GM21529 (cell line): ENCODE measurements around the gene NLGN1.
"Not testable (repeated sequence)": the region's sequence is repeated elsewhere in the genome, so short reads cannot be mapped to it uniquely, and the experiment has no call there.

Experiments
- ATAC-seq: cut with Tn5 transposase; IDR thresholded peaks from one replicate; pipeline ENCODE4 v1.9.1; 2021; ENCODE audit not compliant: unreplicated experiment

Gene NLGN1

DNA sequence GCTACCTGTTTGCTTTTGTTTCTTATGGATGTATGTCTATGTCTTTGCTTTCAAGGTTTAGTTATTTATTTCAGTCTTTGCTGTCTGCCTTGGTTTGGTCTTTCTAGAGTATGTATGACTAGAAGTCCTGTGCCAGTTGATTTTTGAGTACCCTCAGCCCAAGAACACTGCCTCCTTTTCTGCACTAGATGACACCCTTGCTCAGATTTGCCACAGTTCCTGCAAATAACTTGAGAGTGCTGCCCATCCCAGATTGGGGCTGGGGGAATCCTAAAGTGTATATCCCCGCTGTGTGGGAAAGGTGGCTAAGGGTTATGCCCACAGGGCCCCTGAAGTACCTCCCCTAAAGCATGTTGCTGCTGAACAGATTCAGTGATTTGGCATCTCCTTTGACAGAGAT lies 32.0 kb downstream of the NLGN1 start:
- ATAC-seq = no peak

DNA sequence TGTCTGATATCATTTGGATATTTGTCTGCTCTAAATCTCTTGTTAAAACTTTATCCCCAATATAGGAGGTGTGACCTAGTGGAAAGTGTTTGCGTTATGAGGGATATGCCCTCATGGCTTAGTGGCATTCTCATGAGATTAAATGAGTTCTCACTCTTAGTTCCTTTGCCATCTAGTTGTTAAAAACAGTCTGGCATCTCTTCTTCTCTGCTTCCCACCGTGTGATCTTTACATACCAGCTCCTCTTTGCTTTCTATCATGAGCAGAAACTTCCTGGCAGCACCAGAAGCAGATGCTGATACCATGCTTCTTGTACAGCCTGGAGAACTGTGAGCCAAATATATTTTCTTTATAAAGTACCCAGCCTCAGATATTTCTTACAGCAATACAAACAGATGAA lies 33.0 kb downstream of the NLGN1 start:
- ATAC-seq = no peak

GRCh38 chr3:173439004-173439403 lies 41.5 kb downstream of the NLGN1 start:
- ATAC-seq = no peak

- no peak for ATAC-seq
Observed at GRCh38 chr3:173440514-173440913, 43.0 kb downstream of the NLGN1 start.

GRCh38 chr3:173451561-173451960 lies 54.0 kb downstream of the NLGN1 start:
- not testable (repeated sequence) for ATAC-seq

GRCh38 chr3:173463250-173463649 lies 65.7 kb downstream of the NLGN1 start:
- no peak for ATAC-seq

GRCh38 chr3:173465112-173465511 lies 67.6 kb downstream of the NLGN1 start:
- ATAC-seq = no peak

DNA sequence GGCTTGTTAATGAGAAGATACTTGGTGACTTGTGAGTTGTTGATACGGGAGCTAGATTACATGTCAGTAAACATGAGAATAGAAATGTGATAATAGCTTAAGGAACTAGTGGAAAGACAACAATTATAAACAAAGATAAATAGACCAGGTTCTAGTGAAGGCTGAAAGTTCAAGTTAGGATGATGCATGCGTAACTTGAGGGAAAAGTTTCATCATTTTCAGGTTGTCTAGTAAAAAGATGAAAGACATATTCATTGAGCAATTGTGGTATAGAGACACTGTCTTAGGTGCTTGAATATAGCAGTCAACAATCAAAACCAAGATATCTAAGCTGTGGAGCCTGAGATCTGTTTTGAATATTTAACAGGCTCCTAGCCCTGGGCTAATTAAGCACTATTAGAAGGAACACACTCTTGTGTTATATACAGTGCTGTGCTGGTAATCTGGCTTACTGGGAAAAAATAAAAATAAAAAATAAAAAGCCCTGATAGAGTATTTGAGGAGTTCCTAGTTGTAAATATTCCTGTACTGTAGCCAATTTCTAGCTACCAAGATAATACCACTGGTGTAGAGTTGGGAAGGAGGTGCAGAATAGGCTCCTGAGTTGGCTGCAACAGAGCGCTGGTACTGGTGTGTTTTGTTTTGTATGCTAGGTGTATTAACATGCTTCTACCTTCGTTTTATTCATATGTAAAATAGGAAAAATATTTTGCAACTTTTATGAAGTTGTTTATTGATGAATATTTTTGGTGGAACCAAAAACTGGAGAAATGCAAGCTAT lies 68.5 kb downstream of the NLGN1 start:
- ATAC-seq = no peak

DNA sequence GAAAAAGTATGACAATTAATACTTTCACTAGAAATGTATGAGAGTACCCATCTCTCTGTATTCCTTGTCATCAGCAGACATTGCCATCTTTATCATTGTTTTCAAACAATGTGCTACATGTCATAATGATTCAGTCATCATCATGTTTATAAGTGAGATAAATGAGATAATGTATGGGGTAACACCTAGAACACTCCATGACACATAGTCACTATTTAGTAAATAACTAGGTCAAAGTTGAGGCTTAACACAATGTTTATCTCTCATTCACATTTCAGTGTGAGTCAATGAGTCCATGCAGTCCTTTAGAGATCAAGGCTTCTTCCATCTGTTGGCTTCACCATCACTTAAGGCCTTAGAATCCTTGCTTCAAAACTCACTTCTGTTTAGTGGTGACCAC lies 70.0 kb downstream of the NLGN1 start:
- ATAC-seq = no peak

GRCh38 chr3:173473237-173473636 lies 75.7 kb downstream of the NLGN1 start:
- ATAC-seq = no peak

DNA sequence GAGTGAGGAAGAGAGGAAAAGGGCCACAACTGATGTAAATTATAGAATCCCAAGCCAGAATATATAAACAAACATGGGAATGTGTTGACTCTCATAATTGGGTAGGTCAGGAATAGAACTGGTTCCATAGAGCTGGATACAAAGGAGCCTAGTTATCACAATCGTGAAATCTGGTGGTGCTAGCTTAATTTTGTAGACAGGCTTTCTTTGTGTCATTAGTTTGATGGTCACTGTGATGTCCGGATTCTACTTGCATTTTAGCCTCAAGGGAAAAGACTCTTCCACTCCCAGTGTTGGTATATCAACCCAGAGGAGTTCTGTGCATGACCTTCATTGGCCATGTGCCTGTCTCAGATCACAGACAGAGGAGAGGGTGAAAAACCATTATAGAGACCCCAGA lies 81.8 kb downstream of the NLGN1 start:
- no peak for ATAC-seq

DNA sequence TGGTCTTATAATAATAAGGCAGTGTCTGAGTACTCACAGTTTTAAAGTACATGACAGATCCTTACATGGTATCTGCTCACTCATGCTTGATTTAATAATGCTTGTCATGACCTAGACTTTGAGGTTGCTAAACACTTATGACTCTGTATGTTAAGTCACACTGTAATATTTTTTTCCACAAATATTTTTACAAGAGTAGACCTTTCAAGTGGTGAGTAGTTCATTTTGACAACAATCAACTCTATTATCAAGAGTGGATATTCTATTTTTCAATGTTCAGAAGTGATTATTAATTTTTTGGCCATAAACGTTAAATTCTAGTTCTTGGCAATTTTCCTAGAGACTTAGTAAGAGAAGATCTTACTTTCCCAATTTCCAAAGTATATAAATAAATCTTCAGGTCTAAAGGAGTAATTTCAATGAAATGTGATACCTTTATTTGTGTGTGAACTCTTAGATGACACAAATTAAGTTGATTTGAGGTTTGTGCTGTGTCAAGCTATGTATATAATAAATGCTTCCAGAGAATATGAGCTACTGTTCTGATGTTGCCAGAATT lies 104.5 kb downstream of the NLGN1 start:
- no peak for ATAC-seq

DNA sequence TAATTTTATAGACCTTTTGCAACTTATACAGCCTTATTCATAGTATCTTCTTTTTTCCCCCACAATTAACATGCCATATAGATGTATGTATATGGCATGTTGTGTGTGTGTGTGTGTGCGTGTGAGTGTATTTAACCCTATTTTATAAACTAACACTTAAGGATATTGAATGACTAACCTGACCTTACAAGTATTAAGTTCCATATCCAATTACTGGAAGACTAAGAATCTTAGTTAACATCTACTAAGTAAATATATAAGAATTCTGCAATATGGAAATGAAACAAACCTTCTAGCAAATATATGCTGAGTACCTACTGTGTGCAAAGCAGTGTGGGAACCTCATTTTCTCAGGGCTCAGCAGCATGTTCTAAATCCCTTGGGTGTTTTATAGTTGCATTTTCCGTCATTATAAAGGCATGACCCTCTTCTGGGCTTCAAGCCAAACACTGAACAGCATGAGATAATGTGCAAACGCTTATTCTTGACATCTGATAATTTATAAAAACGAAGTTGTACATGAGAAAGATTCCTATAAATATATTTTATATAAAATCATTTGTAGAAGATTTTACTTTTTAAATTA lies 105.5 kb downstream of the NLGN1 start:
- no peak for ATAC-seq

- no peak for ATAC-seq
Observed at GRCh38 chr3:173510565-173510964, 113.0 kb downstream of the NLGN1 start.

DNA sequence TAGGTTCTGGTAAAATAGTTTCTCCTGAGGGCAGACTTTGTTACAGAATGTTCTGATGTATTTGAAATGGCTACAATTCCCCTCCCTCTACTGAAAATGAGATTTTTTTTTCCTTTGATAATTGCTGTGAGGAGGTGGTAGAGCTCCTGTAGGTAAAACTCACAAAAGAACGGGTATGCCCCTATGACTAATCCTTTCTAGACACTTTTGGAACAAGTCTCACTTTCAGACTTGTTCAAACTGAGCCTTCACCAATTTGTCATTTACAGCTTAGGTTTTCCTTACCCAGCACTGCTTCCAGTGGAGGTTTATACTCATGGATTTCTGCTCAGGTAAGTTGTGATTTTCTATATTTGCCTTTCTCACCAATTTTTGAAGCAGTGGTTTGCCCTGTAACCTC lies 115.6 kb downstream of the NLGN1 start:
- peak; percentile 60 for ATAC-seq

DNA sequence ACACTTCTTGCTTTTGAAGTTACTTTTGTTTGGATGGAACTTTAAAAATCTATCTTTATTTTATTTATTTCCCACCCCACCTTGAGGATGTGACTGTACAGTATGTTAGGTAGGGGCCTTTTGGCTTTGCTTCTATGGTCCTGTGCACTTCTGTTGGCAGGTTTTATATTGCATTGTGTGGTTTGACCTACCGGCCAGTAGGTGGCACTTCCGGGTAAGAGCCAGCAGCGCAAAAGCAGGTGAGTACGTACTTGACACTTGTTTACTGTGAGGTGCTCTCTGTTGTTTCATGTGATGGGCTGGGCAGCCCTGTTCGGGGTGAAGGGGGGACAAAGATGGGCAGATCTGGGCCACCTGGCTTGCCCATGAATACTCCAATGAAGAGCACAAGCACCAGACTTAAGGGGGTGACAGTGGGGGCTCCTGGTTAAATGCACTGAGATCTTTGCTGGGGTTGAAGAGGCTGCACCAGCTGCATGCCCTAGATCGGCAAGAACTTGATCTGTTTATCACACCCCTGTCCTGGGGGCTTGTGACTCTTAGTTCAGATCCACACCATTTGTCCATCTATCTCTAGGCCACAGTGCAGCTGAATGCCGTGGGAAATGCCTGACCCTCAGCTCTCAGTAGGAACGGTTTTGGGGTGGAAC lies 131.6 kb downstream of the NLGN1 start:
- peak; percentile 90 for ATAC-seq

DNA sequence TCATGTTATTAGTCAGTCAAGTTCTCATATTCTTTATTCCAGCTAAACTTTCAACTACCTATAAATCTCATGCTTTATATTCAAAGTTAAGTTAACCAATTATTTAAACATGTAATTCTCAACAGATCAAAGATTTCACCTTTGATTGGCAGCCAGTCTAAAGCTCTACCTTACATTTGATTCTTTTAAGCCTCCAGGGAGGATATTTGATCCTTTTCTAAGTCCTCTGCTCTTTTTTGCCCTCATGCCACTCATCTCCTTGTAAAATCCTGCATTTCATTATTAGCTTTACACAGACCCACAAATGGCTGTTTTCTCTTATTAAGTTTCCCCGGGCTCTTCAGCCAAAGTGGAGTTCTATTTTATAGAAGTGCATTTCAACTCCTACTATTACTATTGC lies 134.1 kb downstream of the NLGN1 start:
- no peak for ATAC-seq

GRCh38 chr3:173538410-173538809 lies 140.9 kb downstream of the NLGN1 start:
- no peak for ATAC-seq

- ATAC-seq = not testable (repeated sequence)
Observed at GRCh38 chr3:173545590-173545989, 148.0 kb downstream of the NLGN1 start.

- ATAC-seq = no peak
Observed at GRCh38 chr3:173547070-173547469, 149.5 kb downstream of the NLGN1 start.

- ATAC-seq = no peak
Observed at GRCh38 chr3:173548261-173548660, 150.7 kb downstream of the NLGN1 start.

DNA sequence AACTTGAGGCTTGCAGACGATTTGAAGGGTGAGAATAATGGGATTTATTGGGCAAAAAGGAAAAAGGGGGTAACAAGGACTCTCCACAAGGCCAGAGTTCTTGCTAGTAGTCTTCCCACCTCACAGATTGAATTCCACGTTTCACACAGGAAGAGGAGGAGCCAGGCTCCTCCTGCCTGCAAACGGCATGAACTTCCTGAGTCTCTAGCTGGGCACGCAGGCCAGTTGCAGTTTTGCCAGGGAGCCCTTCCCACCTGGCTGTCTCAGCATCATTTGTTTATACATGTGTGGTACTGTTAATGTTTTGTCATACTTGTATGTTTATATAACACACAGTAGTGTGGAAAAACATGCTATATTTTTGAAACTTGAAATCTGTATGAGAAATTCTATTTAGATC lies 155.0 kb downstream of the NLGN1 start:
- ATAC-seq = no peak
